ENCODE data around the gene COBL.

Gene COBL

GRCh38 chr7:50978633-50979215 is 337.9 kb downstream of the COBL start:
- no peak for DNase-seq

GRCh38 chr7:50977421-50977820 is 339.2 kb downstream of the COBL start:
- DNase-seq, result no peak

GRCh38 chr7:50976064-50976463 is 340.5 kb downstream of the COBL start:
- DNase-seq, result no peak

GRCh38 chr7:50974240-50974639 is 342.4 kb downstream of the COBL start:
- no peak for DNase-seq

DNA sequence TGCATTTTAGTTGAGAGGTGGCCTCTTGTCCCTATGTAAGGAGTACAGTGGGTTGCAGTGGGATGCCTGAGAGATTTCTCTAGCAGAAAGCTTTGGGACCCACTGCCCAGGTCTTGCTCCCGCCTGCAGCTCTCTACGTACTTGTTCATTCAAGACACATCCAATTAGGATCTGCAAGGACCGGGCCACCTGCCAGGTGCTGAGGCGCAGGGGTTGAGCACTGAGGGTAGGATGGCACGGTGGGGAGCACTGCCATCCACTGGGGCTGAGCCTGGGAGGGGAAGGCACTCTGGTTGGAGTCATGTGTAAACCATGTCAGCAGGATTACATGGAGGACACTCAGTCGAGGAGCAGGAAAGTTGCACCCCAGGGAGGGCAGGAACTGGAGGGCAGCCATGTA is 342.8 kb downstream of the COBL start:
- DNase-seq, result no peak

DNA sequence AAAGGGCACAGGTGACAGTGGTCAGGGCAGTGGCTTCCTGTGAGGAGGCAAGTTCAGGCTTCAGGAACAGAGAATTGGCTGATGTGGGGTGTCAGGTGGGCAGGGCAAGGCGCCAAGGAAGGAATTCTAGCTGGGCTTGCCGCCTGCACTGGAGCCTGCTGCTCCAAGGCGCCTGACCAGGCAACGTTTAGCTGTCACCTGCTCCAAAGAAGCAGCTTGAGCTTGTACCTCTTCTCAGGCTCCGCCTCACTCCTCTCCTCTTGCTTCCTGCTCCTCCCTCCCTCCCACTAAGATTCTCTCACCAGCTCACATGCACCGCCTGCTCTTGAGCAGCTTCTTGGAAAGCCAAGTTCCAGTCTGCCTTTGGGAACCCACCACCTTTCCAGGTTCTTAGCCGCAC is 346.5 kb downstream of the COBL start:
- no peak for DNase-seq
